CD14-positive monocyte (primary cell): Measurements from ENCODE around the gene MS4A5. TPM values are rescaled to one million over a fixed set of nuclear protein-coding genes. Genes with fewer than 3 reads are reported as not detected.

Source experiments
- DNase-seq, 3 donors: peaks; one replicate each; pipeline ENCODE4 v3.0.0-alpha.2; 2011 to 2022
- H2AFZ ChIP-seq: 2 replicates; pipeline ENCODE4 v1.6.0; 2012; ENCODE audit warnings: mild to moderate bottlenecking, low read depth, low read length, inconsistent platforms; ENCODE audit not compliant: insufficient read depth, poor library complexity, severe bottlenecking
- H3K27ac ChIP-seq, 2 donors: 1 replicate in 1 of 2; 2 replicates in 1 of 2; pipeline ENCODE4 v1.5.1; 2012 to 2013; ENCODE audit warnings: low read length in 2 of 2, control low read depth in 1 of 2, inconsistent platforms in 1 of 2, low read depth in 1 of 2, mild to moderate bottlenecking in 1 of 2
- H3K27me3 ChIP-seq, 2 donors: one replicate each; pipeline versions ENCODE4 v1.6.0 to v1.6.1; 2011 to 2013; ENCODE audit warnings: low read length in 2 of 2; ENCODE audit not compliant: control insufficient read depth in 2 of 2, insufficient read depth in 2 of 2
- H3K36me3 ChIP-seq, 2 donors: replicated peaks in 1 of 2; 1 replicate in 1 of 2; 2 replicates in 1 of 2; pipeline versions ENCODE4 v1.5.1 to v1.6.1; 2012 to 2013; ENCODE audit warnings: low read length in 2 of 2, control low read depth in 1 of 2, inconsistent platforms in 1 of 2, mild to moderate bottlenecking in 1 of 2; ENCODE audit not compliant: insufficient read depth in 2 of 2, control insufficient read depth in 1 of 2
- H3K4me1 ChIP-seq, 2 donors: 1 replicate in 1 of 2; 2 replicates in 1 of 2; pipeline versions ENCODE4 v1.5.1 to v1.6.1; 2012 to 2013; ENCODE audit warnings: low read length in 2 of 2, control low read depth in 1 of 2, inconsistent platforms in 1 of 2, mild to moderate bottlenecking in 1 of 2, moderate library complexity in 1 of 2; ENCODE audit not compliant: insufficient read depth in 2 of 2, control insufficient read depth in 1 of 2
- H3K4me2 ChIP-seq: replicated peaks from 2 replicates; pipeline ENCODE3; 2012; ENCODE audit warnings: low read length, moderate library complexity, mild to moderate bottlenecking; ENCODE audit not compliant: poor library complexity, severe bottlenecking; ENCODE audit errors: extremely low read depth
- H3K4me3 ChIP-seq, 3 experiments: fragments of 200-600 bp in 1 of 3; sonication (generic) in 1 of 3; replicated peaks in 1 of 3; 1 replicate in 2 of 3; 2 replicates in 1 of 3; pipeline ENCODE4 v1.5.1; 2011 to 2013; ENCODE audit warnings: low read length in 3 of 3, mild to moderate bottlenecking in 3 of 3, control low read depth in 2 of 3, low read depth in 2 of 3, inconsistent platforms in 1 of 3, moderate library complexity in 1 of 3
- H3K79me2 ChIP-seq: 2 replicates; pipeline ENCODE4 v1.6.0; 2012; ENCODE audit warnings: mild to moderate bottlenecking, control low read depth, inconsistent platforms, low read length, moderate library complexity; ENCODE audit not compliant: insufficient read depth
- H3K9ac ChIP-seq: 2 replicates; pipeline ENCODE4 v1.6.0; 2017; ENCODE audit warnings: low read length, mild to moderate bottlenecking; ENCODE audit not compliant: insufficient read depth, poor library complexity, severe bottlenecking
- H3K9me3 ChIP-seq, 2 donors: replicated peaks in 1 of 2; 1 replicate in 1 of 2; 2 replicates in 1 of 2; pipeline versions ENCODE4 v1.5.1 to v1.6.1; 2012 to 2013; ENCODE audit warnings: low read length in 2 of 2, control low read depth in 1 of 2; ENCODE audit not compliant: control insufficient read depth in 1 of 2, insufficient read depth in 1 of 2
- H4K20me1 ChIP-seq: 2 replicates; pipeline ENCODE4 v1.6.0; 2012; ENCODE audit warnings: mild to moderate bottlenecking, low read length, control low read depth, moderate library complexity; ENCODE audit not compliant: insufficient read depth
- H3K27ac Mint-ChIP-seq, 7 donors: one replicate each; pipeline ENCODE4 v1.8.0; 2020; ENCODE audit warnings: mild to moderate bottlenecking in 7 of 7, mixed read lengths in 7 of 7, moderate library complexity in 6 of 7, inconsistent platforms in 2 of 7
- H3K27me3 Mint-ChIP-seq, 3 donors: one replicate each; pipeline ENCODE4 v1.8.0; 2021 to 2022; ENCODE audit warnings: low read depth in 3 of 3, mild to moderate bottlenecking in 3 of 3, mixed read lengths in 3 of 3, moderate library complexity in 3 of 3, inconsistent platforms in 1 of 3
- H3K36me3 Mint-ChIP-seq, 2 donors: one replicate each; pipeline ENCODE4 v1.8.0; 2020; ENCODE audit warnings: mixed read lengths in 2 of 2, inconsistent platforms in 1 of 2, mild to moderate bottlenecking in 1 of 2
- H3K4me1 Mint-ChIP-seq: one replicate; pipeline ENCODE4 v1.8.0; 2020; ENCODE audit warnings: mild to moderate bottlenecking, mixed read lengths
- H3K4me3 Mint-ChIP-seq, 2 donors: one replicate each; pipeline ENCODE4 v1.8.0; 2020; ENCODE audit warnings: mild to moderate bottlenecking in 2 of 2, mixed read lengths in 2 of 2, moderate library complexity in 1 of 2
- H3K9me3 Mint-ChIP-seq, 7 donors: one replicate each; pipeline ENCODE4 v1.8.0; 2020 to 2022; ENCODE audit warnings: mixed read lengths in 7 of 7, mild to moderate bottlenecking in 6 of 7, moderate library complexity in 6 of 7, inconsistent platforms in 2 of 7
- WGBS: methylation state at CpG from one replicate; pipeline ENCODE4 v1.1.5; 2013; ENCODE audit warnings: missing lambda C conversion rate; ENCODE audit not compliant: insufficient coverage; 5-methylcytosine and 5-hydroxymethylcytosine counted together
- intact Hi-C, 2 donors: fragments of 100-400 bp; cut with micrococcal nuclease; formaldehyde crosslinking; loops; one replicate each; pipeline versions ENCODE4 v1.15.0 to v1.15.1; 2023
- polyA plus RNA-seq, 3 donors: library from polyadenylated mRNA; depleted of rRNA in 1 of 3; unstranded in 2 of 3; stranded (reverse) in 1 of 3; fragments of 300-500 nt in 2 of 3; fragments of >200 nt in 1 of 3; fragmentation: Illumina TruSeq in 2 of 3; gene quantifications; 1 replicate in 2 of 3; 2 replicates in 1 of 3; pipeline ENCODE4 v1.2.3, GENCODE V29; 2012 to 2021
- TF ChIP-seq, protein P1 (sequence below): fragments of 200-600 bp; IDR thresholded peaks from one replicate; pipeline ENCODE4 v1.8.0; 2022; ENCODE audit warnings: antibody characterized with exemption, mild to moderate bottlenecking

Gene MS4A5
- polyA plus RNA-seq, 3 donors, result not detected

GRCh38 chr11:60477035-60477445 is 47.7 kb downstream of the MS4A5 start:
- no peak overlapping the region for H3K27ac ChIP-seq
- no peaks in the 10 kb centered on the region for H4K20me1 ChIP-seq
- Mint-ChIP-seq H3K36me3 (peaks cover 0 to 2% of the 10 kb centered on the region in 2 donors), H3K4me3 (no peak overlapping the region), H3K4me1 (peaks cover 23% of the 10 kb centered on the region), H3K9me3 (peaks cover 0 to 4% (median under 1%) of the 10 kb centered on the region in 7 donors), H3K27ac (peak overlapping the region in 4 of 7 donors; percentile 24 to 83 (median 68)), H3K27me3 (no peaks in the 10 kb centered on the region)
- no peaks in the 10 kb centered on the region for H3K36me3 ChIP-seq
- H3K79me2 ChIP-seq, result no peaks in the 10 kb centered on the region
- H2AFZ ChIP-seq, result peak overlapping the region; percentile 14
- H3K4me2 ChIP-seq, result peak overlapping the region; percentile 0
- TF ChIP-seq, protein P1, sequence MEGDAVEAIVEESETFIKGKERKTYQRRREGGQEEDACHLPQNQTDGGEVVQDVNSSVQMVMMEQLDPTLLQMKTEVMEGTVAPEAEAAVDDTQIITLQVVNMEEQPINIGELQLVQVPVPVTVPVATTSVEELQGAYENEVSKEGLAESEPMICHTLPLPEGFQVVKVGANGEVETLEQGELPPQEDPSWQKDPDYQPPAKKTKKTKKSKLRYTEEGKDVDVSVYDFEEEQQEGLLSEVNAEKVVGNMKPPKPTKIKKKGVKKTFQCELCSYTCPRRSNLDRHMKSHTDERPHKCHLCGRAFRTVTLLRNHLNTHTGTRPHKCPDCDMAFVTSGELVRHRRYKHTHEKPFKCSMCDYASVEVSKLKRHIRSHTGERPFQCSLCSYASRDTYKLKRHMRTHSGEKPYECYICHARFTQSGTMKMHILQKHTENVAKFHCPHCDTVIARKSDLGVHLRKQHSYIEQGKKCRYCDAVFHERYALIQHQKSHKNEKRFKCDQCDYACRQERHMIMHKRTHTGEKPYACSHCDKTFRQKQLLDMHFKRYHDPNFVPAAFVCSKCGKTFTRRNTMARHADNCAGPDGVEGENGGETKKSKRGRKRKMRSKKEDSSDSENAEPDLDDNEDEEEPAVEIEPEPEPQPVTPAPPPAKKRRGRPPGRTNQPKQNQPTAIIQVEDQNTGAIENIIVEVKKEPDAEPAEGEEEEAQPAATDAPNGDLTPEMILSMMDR, result no peak
- no peak overlapping the region for H3K9ac ChIP-seq
- intact Hi-C loops, result no loop called here
- H3K4me3 ChIP-seq, result peak overlapping the region in 1 of 3 experiments; percentile 22
- DNase-seq, result peak; percentile 32 to 46 (median 44)
- WGBS, result 0% methylated on average over 3 of the region's 6 CpGs
- H3K27me3 ChIP-seq, result no peaks in the 10 kb centered on the region
- peaks cover 17 to 23% of the 10 kb centered on the region in 2 donors for H3K4me1 ChIP-seq
- H3K9me3 ChIP-seq, result no peaks in the 10 kb centered on the region

DNA sequence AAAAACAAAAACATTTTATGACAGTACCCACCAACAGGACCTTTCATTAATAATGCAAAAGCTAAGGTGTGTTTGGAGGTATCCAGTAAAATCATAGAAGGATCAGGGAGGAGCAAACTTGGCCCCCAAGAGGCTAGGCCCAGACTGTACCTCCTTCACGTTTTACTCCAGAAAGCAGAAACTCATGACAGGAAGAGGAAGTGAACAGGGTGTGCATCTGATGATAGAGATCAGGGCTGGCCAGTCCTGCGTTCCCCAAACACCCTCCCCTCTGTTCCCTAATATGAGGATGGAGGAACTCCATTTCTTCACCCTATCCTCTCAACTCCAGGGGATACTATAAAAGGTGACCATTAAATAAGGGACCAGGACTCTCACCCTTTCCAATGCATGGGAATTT is 53.0 kb downstream of the MS4A5 start:
- no peaks in the 10 kb centered on the region for H3K27me3 ChIP-seq
- no peak overlapping the region for H3K4me2 ChIP-seq
- TF ChIP-seq, protein P1, result no peak
- H3K79me2 ChIP-seq, result no peaks in the 10 kb centered on the region
- H3K27me3 Mint-ChIP-seq, result no peaks in the 10 kb centered on the region
- no peaks in the 10 kb centered on the region for H3K36me3 ChIP-seq
- no peak overlapping the region for H3K4me3 ChIP-seq
- H2AFZ ChIP-seq, result no peak overlapping the region
- H3K9me3 ChIP-seq, result peaks cover 0 to 3% of the 10 kb centered on the region in 2 donors
- H3K27ac Mint-ChIP-seq, result peak overlapping the region; percentile 63 to 88 (median 86)
- H3K36me3 Mint-ChIP-seq, result peaks cover 0 to 2% of the 10 kb centered on the region in 2 donors
- H4K20me1 ChIP-seq, result no peaks in the 10 kb centered on the region
- WGBS, result no CpG with 5 or more reads among the region's 2 CpGs
- no peak overlapping the region for H3K4me3 Mint-ChIP-seq
- peak overlapping the region in 1 of 2 donors; percentile 73 for H3K27ac ChIP-seq
- H3K9me3 Mint-ChIP-seq, result peaks cover 0 to 8% (median 7%) of the 10 kb centered on the region in 7 donors
- intact Hi-C loops, result loop anchor here (5.0 to 10.0 kb wide), 2 partner anchors 120 to 218 kb away; no protein-coding TSS in a partner anchor
- peaks cover 24 to 30% of the 10 kb centered on the region in 2 donors for H3K4me1 ChIP-seq
- H3K4me1 Mint-ChIP-seq, result peaks cover 34% of the 10 kb centered on the region
- H3K9ac ChIP-seq, result no peak overlapping the region
- peak; percentile 53 to 74 (median 68) for DNase-seq
